ENCODE data around the gene SPATA24. TPM values are rescaled to one million over a fixed set of nuclear protein-coding genes. Genes with fewer than 3 reads are reported as not detected.

The SPATA24 gene
- total RNA-seq, 1 experiment from 2014 or later: 3.1 TPM

DNA sequence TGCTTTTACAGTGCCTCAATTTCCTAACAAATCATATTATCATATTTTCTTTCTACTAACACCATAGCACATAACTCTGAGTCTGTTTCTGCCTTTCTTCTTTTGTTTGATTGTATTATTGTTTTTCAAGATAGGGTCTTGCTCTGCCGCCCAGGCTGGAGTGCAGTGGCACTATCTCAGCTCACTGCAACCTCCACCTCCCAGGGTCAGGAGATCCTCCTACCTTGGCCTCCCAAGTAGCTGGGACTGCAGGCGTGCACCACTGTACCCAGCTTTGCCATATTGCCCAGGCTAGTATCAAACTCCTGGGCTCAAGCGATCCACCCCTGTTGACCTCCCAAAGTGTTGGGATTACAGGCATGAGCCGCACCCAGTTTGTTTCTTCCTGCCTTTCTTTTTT lies 43.5 kb downstream of the SPATA24 start:
- no TSS peak for BruUV-seq (replicated peaks)
- intact Hi-C loops (cut with micrococcal nuclease): no loop called here
- ATAC-seq: no peak
- Histone ChIP-seq H3K4me2 (ENCODE audit: low read length) (no peak overlapping the region), H3K27me3 (ENCODE audit: insufficient read depth, low read length) (no peaks in the 10 kb centered on the region), H4K20me1 (ENCODE audit: insufficient read depth) (peaks cover 4% of the 10 kb centered on the region; the same call in 1 of the 2 replicates), H3K36me3 (ENCODE audit: control insufficient read depth in 1 of 2, insufficient read depth in 2 of 2, low read length in 2 of 2) (peaks cover 2 to 13% of the 10 kb centered on the region in 2 experiments; a peak in 3 of 4 replicates), H3K9me3 (ENCODE audit: control insufficient read depth in 1 of 2, insufficient read depth in 1 of 2, low read depth in 1 of 2, low read length in 2 of 2) (no peaks in the 10 kb centered on the region), H3K9ac (ENCODE audit: low read length) (no peak overlapping the region), H2AFZ (ENCODE audit: low read depth, low read length, poor library complexity, severe bottlenecking) (no peak overlapping the region), H3K9me2 (ENCODE audit: insufficient read depth) (no peaks in the 10 kb centered on the region), H3K79me2 (ENCODE audit: insufficient read depth, low read length) (peaks cover 85% of the 10 kb centered on the region), H3K27ac (ENCODE audit: low read depth, low read length) (no peak overlapping the region), H3K4me3 (replicated peaks in 1 of 2; ENCODE audit: low read depth in 1 of 2, low read length in 2 of 2) (no peak overlapping the region), H3K4me1 (ENCODE audit: control insufficient read depth in 1 of 2, insufficient read depth in 2 of 2, low read length in 2 of 2) (0 out of 4 replicates have a peak, but pooled peaks cover 0 to 3% of the 10 kb centered on the region in 2 experiments)
- no peak for DNase-seq (ENCODE audit: low read depth, low spot score)
- ChIA-PET RAD21 (ENCODE audit: low non-redundant PET in 1 of 2, low total read pairs in 2 of 2, uncharacterized antibody in 2 of 2, unreplicated experiment in 2 of 2) (no interaction called here), CTCF (no interaction called here), POLR2A (interaction anchor here (0.7 kb wide), 1 partner anchor 31 kb away, joined by 3 read pairs; no protein-coding TSS in a partner anchor)
- no peak for TF ChIP-seq ELF1 (IDR thresholded peaks at IDR 0.05; ENCODE audit: borderline replicate concordance, low read depth)
- no peak for TF ChIP-seq CTCF (IDR thresholded peaks at IDR 0.05 in 2 of 3, conservative IDR thresholded peaks at IDR 0.05 in 1 of 3; ENCODE audit: borderline replicate concordance in 1 of 3, insufficient read depth in 1 of 3, low read depth in 2 of 3, low read length in 2 of 3)
- no peak for TF ChIP-seq TCF7L2 (IDR thresholded peaks at IDR 0.05; ENCODE audit: borderline replicate concordance, extremely low read depth, insufficient read depth, insufficient read length)

- no peak overlapping the region for H2AFZ ChIP-seq (ENCODE audit: low read depth, low read length, poor library complexity, severe bottlenecking)
- H3K36me3 ChIP-seq (ENCODE audit: control insufficient read depth in 1 of 2, insufficient read depth in 2 of 2, low read length in 2 of 2): peaks cover 0 to 2% of the 10 kb centered on the region in 2 experiments; a peak in 3 of 4 replicates
- 0 out of 4 replicates have a peak, but pooled peaks cover 0 to 3% of the 10 kb centered on the region in 2 experiments for H3K4me1 ChIP-seq (ENCODE audit: control insufficient read depth in 1 of 2, insufficient read depth in 2 of 2, low read length in 2 of 2)
- no peak for ATAC-seq
- H3K79me2 ChIP-seq (ENCODE audit: insufficient read depth, low read length): peaks cover 97% of the 10 kb centered on the region
- ChIA-PET CTCF (no interaction called here), RAD21 (ENCODE audit: low non-redundant PET in 1 of 2, low total read pairs in 2 of 2, uncharacterized antibody in 2 of 2, unreplicated experiment in 2 of 2) (no interaction called here), POLR2A (interaction anchor here (1.4 kb wide), 1 partner anchor 16 kb away, joined by 3 read pairs; no protein-coding TSS in a partner anchor)
- intact Hi-C loops (cut with micrococcal nuclease): no loop called here
- H3K27me3 ChIP-seq (ENCODE audit: insufficient read depth, low read length): no peaks in the 10 kb centered on the region
- no peak overlapping the region for H3K4me2 ChIP-seq (ENCODE audit: low read length)
- H3K27ac ChIP-seq (ENCODE audit: low read depth, low read length): no peak overlapping the region
- DNase-seq (ENCODE audit: low read depth, low spot score): no peak
- H3K4me3 ChIP-seq (replicated peaks in 1 of 2; ENCODE audit: low read depth in 1 of 2, low read length in 2 of 2): no peak overlapping the region
- H3K9ac ChIP-seq (ENCODE audit: low read length): no peak overlapping the region
- no peaks in the 10 kb centered on the region for H3K9me2 ChIP-seq (ENCODE audit: insufficient read depth)
- BruUV-seq (replicated peaks): no TSS peak
- H3K9me3 ChIP-seq (ENCODE audit: control insufficient read depth in 1 of 2, insufficient read depth in 1 of 2, low read depth in 1 of 2, low read length in 2 of 2): no peaks in the 10 kb centered on the region
- H4K20me1 ChIP-seq (ENCODE audit: insufficient read depth): peaks cover 4% of the 10 kb centered on the region; the same call in 1 of the 2 replicates
- TF ChIP-seq, protein P1, sequence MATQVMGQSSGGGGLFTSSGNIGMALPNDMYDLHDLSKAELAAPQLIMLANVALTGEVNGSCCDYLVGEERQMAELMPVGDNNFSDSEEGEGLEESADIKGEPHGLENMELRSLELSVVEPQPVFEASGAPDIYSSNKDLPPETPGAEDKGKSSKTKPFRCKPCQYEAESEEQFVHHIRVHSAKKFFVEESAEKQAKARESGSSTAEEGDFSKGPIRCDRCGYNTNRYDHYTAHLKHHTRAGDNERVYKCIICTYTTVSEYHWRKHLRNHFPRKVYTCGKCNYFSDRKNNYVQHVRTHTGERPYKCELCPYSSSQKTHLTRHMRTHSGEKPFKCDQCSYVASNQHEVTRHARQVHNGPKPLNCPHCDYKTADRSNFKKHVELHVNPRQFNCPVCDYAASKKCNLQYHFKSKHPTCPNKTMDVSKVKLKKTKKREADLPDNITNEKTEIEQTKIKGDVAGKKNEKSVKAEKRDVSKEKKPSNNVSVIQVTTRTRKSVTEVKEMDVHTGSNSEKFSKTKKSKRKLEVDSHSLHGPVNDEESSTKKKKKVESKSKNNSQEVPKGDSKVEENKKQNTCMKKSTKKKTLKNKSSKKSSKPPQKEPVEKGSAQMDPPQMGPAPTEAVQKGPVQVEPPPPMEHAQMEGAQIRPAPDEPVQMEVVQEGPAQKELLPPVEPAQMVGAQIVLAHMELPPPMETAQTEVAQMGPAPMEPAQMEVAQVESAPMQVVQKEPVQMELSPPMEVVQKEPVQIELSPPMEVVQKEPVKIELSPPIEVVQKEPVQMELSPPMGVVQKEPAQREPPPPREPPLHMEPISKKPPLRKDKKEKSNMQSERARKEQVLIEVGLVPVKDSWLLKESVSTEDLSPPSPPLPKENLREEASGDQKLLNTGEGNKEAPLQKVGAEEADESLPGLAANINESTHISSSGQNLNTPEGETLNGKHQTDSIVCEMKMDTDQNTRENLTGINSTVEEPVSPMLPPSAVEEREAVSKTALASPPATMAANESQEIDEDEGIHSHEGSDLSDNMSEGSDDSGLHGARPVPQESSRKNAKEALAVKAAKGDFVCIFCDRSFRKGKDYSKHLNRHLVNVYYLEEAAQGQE (IDR thresholded peaks at IDR 0.05; ENCODE audit: low read depth): no peak
- no peak for TF ChIP-seq EZH2 (IDR thresholded peaks at IDR 0.05)
- no peak for TF ChIP-seq ZBTB33 (IDR thresholded peaks at IDR 0.05; ENCODE audit: extremely low read depth, insufficient replicate concordance, low read length)
- TF ChIP-seq FOSL1 (IDR thresholded peaks at IDR 0.05; ENCODE audit: low read depth): no peak
- no peak for TF ChIP-seq SP1 (IDR thresholded peaks at IDR 0.05; ENCODE audit: low read depth)
- no peak for TF ChIP-seq ELF1 (IDR thresholded peaks at IDR 0.05; ENCODE audit: borderline replicate concordance, low read depth)
- TF ChIP-seq SRF (IDR thresholded peaks at IDR 0.05; ENCODE audit: low read depth): no peak
Observed at GRCh38 chr5:139358064-139358463, 45.8 kb downstream of the SPATA24 start.
